OCI-LY7 (cell line): ENCODE measurements around the gene RAB7A. TPM values are rescaled to one million over a fixed set of nuclear protein-coding genes. Genes with fewer than 3 reads are reported as not detected.

ENCODE experiments used
- BruUV-seq: library from RNA; stranded (reverse); fragments of 400-500 nt; replicated peaks from 2 replicates; lab custom pipeline; 2021; lab: Mats Ljungman, UMichigan
- CTCF ChIA-PET: fragments of 300-600 bp; sonication (Branson Sonifier 250); formaldehyde crosslinking; loops from one replicate; lab custom pipeline; 2022; ENCODE audit warnings: antibody characterized with exemption; ENCODE audit not compliant: unreplicated experiment; lab: Charles Lee
- POLR2A ChIA-PET: fragments of 300-600 bp; sonication (Branson Sonifier 250); formaldehyde crosslinking; loops from one replicate; lab custom pipeline; 2022; ENCODE audit warnings: antibody characterized with exemption; lab: Charles Lee
- DNase-seq: peaks from one replicate; pipeline ENCODE4 v3.0.0-alpha.2; 2015; ENCODE audit warnings: low spot score
- H2AFZ ChIP-seq: fragments of 200-600 bp; sonication (generic), shearing (Covaris generic); 2 replicates; pipeline ENCODE4 v1.6.1; 2014; ENCODE audit warnings: mild to moderate bottlenecking, antibody characterized with exemption, low read length, moderate library complexity
- H3K27ac ChIP-seq: fragments of 200-600 bp; sonication (generic); 2 replicates; pipeline ENCODE4 v1.5.1; 2014; ENCODE audit warnings: mixed run types, low read depth, mild to moderate bottlenecking, moderate library complexity, low read length, inconsistent platforms; ENCODE audit not compliant: poor library complexity, severe bottlenecking
- H3K36me3 ChIP-seq: fragments of 200-600 bp; sonication (generic); 2 replicates; pipeline ENCODE4 v1.6.1; 2014; ENCODE audit warnings: mild to moderate bottlenecking, antibody characterized with exemption, low read length, moderate library complexity, mixed read lengths; ENCODE audit not compliant: insufficient read depth
- H3K4me1 ChIP-seq: fragments of 200-600 bp; sonication (generic); 2 replicates; pipeline ENCODE4 v1.5.1; 2014; ENCODE audit warnings: mild to moderate bottlenecking, low read length; ENCODE audit not compliant: insufficient read depth, poor library complexity, severe bottlenecking
- H3K4me2 ChIP-seq: fragments of 200-600 bp; sonication (generic); 2 replicates; pipeline ENCODE4 v1.6.1; 2014; ENCODE audit warnings: mild to moderate bottlenecking, low read length
- H3K4me3 ChIP-seq: fragments of 200-600 bp; sonication (generic); 2 replicates; pipeline ENCODE4 v1.5.1; 2014; ENCODE audit warnings: mild to moderate bottlenecking, low read depth, low read length; ENCODE audit not compliant: poor library complexity, severe bottlenecking
- H3K79me2 ChIP-seq: fragments of 200-600 bp; sonication (generic); 2 replicates; pipeline ENCODE4 v1.6.1; 2016; ENCODE audit warnings: low read depth, mild to moderate bottlenecking, low read length, moderate library complexity, mixed read lengths; ENCODE audit not compliant: insufficient read depth
- H3K9me2 ChIP-seq: fragments of 200-600 bp; sonication (generic); 2 replicates; pipeline ENCODE4 v1.6.1; 2016; ENCODE audit warnings: mild to moderate bottlenecking, low read length, mixed read lengths; ENCODE audit not compliant: insufficient read depth
- H3K9me3 ChIP-seq: fragments of 200-600 bp; sonication (generic); 2 replicates; pipeline ENCODE4 v1.6.1; 2014; ENCODE audit warnings: mild to moderate bottlenecking, mixed run types, low read length, mixed read lengths
- H4K20me1 ChIP-seq: fragments of 200-600 bp; sonication (generic); 2 replicates; pipeline ENCODE4 v1.6.1; 2014; ENCODE audit warnings: mild to moderate bottlenecking, antibody characterized with exemption, low read length, moderate library complexity, mixed read lengths; ENCODE audit not compliant: insufficient read depth
- EZH2phosphoT487 ChIP-seq: fragments of 200-600 bp; sonication (generic); IDR thresholded peaks from 2 replicates; pipeline ENCODE4 v1.6.1; 2018; ENCODE audit warnings: low read depth, borderline replicate concordance, mild to moderate bottlenecking, mixed run types, antibody characterized with exemption, low read length, moderate library complexity, mixed read lengths
- intact Hi-C: fragments of 100-400 bp; cut with micrococcal nuclease; formaldehyde crosslinking; loops from one replicate; pipeline ENCODE4 v1.10.0; 2022; ENCODE audit not compliant: unreplicated experiment
- total RNA-seq, 2 experiments: library from RNA; depleted of rRNA in 1 of 2; stranded (reverse); fragments of >200 nt in 1 of 2; shearing (Covaris generic) in 1 of 2; gene quantifications; 2 replicates each; pipeline ENCODE4 v1.2.3, GENCODE V29; 2014 to 2022
- TF ChIP-seq, protein P1 (sequence below): fragments of 200-600 bp; sonication (generic); conservative IDR thresholded peaks from 2 replicates; pipeline ENCODE4 v1.5.1; 2014; ENCODE audit warnings: mild to moderate bottlenecking, antibody characterized with exemption, low read length, moderate library complexity, mixed read lengths

RAB7A gene
- total RNA-seq, 2 experiments from 2014 or later: 24.5 to 143 TPM

DNA sequence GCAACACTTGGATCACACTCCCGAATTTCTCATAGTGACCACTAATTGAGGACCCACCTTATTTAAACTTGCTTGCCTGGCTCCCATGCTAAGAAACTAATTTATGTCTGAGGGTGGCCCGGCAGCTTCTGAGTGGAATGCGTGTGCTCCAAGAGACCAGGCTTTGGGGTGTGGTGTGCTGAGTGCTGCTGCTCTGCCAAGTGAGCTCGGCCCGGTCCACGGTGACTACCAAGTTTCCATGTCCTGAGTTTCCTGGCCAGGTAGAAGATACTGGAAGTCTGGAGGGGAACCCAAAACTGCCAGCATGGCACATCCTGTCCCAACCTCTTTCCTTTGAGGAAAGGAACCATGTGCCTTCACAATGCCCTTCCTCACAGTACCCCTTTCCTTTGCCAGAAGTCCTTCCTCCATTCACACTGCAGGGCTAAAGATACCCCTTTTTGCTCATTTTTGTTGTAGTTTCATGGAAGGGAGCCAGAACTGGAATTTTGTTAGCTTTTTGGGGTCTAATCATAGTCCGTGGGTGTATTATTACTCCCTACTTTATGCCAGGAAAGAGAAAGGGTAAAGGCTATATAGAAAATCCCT lies 94.4 kb downstream of the RAB7A start:
- Histone ChIP-seq H3K4me1 (no peaks in the 10 kb centered on the region), H3K36me3 (peaks cover 21% of the 10 kb centered on the region; the same call in 1 of the 2 replicates), H3K27ac (no peak overlapping the region), H3K79me2 (no peaks in the 10 kb centered on the region), H2AFZ (no peak overlapping the region), H3K9me3 (no peaks in the 10 kb centered on the region), H3K4me2 (no peak overlapping the region), H3K9me2 (no peaks in the 10 kb centered on the region), H4K20me1 (no peaks in the 10 kb centered on the region), H3K4me3 (no peak overlapping the region)
- POLR2A ChIA-PET: interaction anchor here (0.6 to 1.0 kb wide), 2 partner anchors 10 to 61 kb away, joined by 3 read pairs; no protein-coding TSS in a partner anchor
- no peak for DNase-seq
- TF ChIP-seq, protein P1, sequence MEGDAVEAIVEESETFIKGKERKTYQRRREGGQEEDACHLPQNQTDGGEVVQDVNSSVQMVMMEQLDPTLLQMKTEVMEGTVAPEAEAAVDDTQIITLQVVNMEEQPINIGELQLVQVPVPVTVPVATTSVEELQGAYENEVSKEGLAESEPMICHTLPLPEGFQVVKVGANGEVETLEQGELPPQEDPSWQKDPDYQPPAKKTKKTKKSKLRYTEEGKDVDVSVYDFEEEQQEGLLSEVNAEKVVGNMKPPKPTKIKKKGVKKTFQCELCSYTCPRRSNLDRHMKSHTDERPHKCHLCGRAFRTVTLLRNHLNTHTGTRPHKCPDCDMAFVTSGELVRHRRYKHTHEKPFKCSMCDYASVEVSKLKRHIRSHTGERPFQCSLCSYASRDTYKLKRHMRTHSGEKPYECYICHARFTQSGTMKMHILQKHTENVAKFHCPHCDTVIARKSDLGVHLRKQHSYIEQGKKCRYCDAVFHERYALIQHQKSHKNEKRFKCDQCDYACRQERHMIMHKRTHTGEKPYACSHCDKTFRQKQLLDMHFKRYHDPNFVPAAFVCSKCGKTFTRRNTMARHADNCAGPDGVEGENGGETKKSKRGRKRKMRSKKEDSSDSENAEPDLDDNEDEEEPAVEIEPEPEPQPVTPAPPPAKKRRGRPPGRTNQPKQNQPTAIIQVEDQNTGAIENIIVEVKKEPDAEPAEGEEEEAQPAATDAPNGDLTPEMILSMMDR: no peak
- TF ChIP-seq EZH2phosphoT487: no peak
- intact Hi-C loops: no loop called here
- CTCF ChIA-PET: no interaction called here
- no TSS peak for BruUV-seq

DNA sequence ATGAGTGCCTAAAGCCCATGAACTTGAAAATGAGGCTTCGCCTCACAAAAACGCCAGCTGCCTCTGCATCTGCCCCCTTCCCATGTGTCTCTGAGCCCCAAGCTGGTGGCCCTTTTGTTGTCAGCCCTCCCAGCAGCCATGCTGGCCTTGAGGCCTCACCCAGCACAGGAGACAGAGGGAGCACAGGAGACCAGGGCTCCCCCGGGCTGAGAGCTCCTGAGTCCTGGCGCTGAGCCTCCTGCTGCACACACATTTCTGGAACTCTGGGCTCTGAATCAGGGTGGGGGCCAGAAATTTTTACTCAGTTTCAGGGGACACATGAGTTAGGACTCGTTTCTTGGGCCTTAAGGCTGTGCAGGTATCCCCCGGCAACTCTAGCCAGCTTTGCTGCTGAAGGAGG lies 97.0 kb downstream of the RAB7A start:
- no TSS peak for BruUV-seq
- ChIA-PET POLR2A (interaction anchor here (0.6 kb wide), 1 partner anchor 207 kb away, joined by 3 read pairs; no protein-coding TSS in a partner anchor), CTCF (no interaction called here)
- no peaks in the 10 kb centered on the region for H3K9me3 ChIP-seq
- intact Hi-C loops: no loop called here
- H3K27ac ChIP-seq: no peak overlapping the region
- no peaks in the 10 kb centered on the region for H3K4me1 ChIP-seq
- H3K4me3 ChIP-seq: no peak overlapping the region
- 0 out of 2 replicates have a peak, but pooled peaks cover 8% of the 10 kb centered on the region for H3K36me3 ChIP-seq
- no peaks in the 10 kb centered on the region for H4K20me1 ChIP-seq
- TF ChIP-seq, protein P1: no peak
- TF ChIP-seq EZH2phosphoT487: no peak
- no peaks in the 10 kb centered on the region for H3K9me2 ChIP-seq
- H2AFZ ChIP-seq: no peak overlapping the region
- H3K4me2 ChIP-seq: no peak overlapping the region
- H3K79me2 ChIP-seq: no peaks in the 10 kb centered on the region
- no peak for DNase-seq

DNA sequence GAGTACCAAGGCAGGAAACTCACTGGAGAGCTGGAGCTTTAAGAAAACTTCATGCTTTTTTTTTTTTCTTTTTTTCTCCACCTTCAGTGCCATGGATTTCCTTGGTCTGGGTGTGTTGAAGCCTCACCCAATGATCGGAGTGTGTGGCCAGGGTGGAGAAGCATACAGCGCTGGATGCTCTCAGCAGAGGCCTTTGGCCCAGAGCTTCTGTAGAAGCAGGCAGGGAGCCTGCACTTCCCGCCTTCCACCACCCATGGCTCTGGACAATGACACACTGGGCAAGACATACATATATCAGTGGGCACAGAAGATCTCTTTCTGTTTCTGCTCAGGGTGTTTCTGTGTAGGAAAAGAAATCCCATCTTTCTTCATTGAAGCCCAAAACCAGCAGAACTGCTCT lies 97.6 kb downstream of the RAB7A start:
- CTCF ChIA-PET: no interaction called here
- TF ChIP-seq, protein P1: no peak
- no peak for TF ChIP-seq EZH2phosphoT487
- H4K20me1 ChIP-seq: no peaks in the 10 kb centered on the region
- POLR2A ChIA-PET: interaction anchor here (0.6 to 1.1 kb wide), 2 partner anchors 11 to 207 kb away, joined by 3 read pairs; no protein-coding TSS in a partner anchor
- intact Hi-C loops: no loop called here
- H3K4me3 ChIP-seq: no peak overlapping the region
- H3K9me3 ChIP-seq: no peaks in the 10 kb centered on the region
- no peak overlapping the region for H3K4me2 ChIP-seq
- no peak for DNase-seq
- no peak overlapping the region for H2AFZ ChIP-seq
- BruUV-seq: no TSS peak
- no peaks in the 10 kb centered on the region for H3K4me1 ChIP-seq
- H3K27ac ChIP-seq: no peak overlapping the region
- no peaks in the 10 kb centered on the region for H3K79me2 ChIP-seq
- H3K9me2 ChIP-seq: no peaks in the 10 kb centered on the region
- H3K36me3 ChIP-seq: 0 out of 2 replicates have a peak, but pooled peaks cover 2% of the 10 kb centered on the region
